Posterior cingulate gyrus (tissue), 11 donors: ENCODE results near the gene ALS2.
A peak's percentile ranks its signal among the peaks of the same experiment; 100 is the strongest.
"Not testable (repeated sequence)": the region's sequence is repeated elsewhere in the genome, so short reads cannot be mapped to it uniquely, and the experiment has no call there.

Experiments
- DNase-seq, 10 donors: peaks; one replicate each; pipeline versions ENCODE4 v3.0.0 to v3.0.0-alpha.2; 2020 to 2021; ENCODE audit warnings: mixed read lengths in 3 of 10
- intact Hi-C: fragments of 100-400 bp; cut with DNase I; formaldehyde crosslinking; loops from one replicate; pipeline ENCODE4 v1.15.1; 2023

The ALS2 gene

DNA sequence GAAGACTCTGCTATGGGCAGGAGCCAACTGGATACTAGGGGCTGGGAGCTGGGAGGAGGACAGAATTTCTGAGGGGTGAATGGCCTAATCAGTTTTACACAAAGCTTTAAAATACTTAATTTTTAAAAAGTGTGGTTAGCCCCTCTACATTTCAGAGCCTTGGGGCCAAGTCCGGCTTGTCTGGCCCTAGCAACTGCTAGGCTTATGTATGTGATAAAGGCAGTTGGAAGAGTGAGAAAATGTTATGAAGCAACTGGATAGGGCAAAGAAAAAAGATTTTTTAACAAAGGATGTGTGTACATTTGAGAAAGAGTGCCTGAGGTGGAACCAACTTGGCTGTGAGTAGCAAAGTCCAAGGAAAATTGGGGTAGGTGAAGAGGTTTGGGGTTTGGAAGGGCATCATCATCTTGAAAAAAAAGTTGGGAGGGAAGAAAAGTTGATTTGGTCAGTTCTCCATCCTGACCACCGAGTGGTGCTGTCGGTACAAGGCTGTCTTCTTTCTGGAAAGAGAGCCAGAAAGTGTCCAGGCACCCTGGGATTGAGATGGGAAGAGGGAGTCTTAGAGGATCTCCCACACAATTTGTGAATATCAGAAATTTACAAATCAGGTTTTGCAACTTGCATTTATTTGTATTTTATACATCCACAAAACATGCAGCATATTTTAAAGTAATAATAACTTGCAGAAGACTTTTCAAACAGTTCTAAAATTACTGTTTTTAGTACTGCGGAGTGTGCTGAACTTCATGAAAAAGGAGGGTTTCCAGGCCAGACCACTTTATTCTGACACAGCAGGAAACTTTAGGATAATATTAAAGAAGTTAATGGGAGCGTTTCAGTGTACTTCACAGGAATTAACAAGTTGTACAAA is 15.1 kb upstream of the ALS2 start:
- intact Hi-C loops, result loop anchor here (2.0 kb wide), 1 partner anchor 383 kb away; no protein-coding TSS in a partner anchor
- peak in 4 of 10 donors; percentile 19 to 76 (median 28) for DNase-seq

DNA sequence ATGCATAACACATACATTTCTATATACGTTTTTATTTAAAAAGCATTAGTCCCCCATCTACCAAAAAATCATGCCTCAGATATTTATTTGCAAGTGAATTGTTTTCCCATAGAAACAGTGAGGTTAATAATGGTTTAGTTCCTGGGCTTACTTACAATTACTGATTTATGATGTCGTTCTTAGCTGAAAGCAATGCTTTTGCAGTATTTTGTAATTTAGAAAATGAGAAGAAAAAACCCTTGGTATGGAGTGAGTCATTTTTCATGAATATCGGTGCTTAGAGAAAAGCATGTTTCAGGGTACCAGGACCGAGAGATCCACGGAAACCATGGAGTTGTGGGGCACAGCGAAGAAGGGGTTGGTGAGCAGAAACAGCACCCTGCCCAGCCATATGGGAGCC is 13.6 kb upstream of the ALS2 start:
- intact Hi-C loops, result no loop called here
- DNase-seq, result no peak

DNA sequence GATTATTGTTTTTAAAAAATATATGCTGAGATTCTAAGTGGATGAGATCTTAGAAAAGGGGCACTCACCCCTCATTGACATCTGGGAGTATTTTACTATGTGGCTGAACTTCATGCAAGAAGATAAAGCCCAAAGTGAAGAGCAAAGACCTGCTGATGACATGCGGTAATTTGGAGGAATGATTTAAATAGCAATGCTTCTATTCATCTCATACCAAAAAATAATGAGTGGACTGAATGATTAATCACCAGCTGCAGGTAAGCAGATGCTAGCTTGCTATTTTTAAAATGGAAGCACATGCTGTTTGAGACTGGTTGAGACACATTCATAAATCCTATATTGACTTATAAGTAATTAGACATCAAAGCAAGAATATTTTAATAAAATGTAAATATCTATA is 12.9 kb upstream of the ALS2 start:
- intact Hi-C loops, result no loop called here
- no peak for DNase-seq

DNA sequence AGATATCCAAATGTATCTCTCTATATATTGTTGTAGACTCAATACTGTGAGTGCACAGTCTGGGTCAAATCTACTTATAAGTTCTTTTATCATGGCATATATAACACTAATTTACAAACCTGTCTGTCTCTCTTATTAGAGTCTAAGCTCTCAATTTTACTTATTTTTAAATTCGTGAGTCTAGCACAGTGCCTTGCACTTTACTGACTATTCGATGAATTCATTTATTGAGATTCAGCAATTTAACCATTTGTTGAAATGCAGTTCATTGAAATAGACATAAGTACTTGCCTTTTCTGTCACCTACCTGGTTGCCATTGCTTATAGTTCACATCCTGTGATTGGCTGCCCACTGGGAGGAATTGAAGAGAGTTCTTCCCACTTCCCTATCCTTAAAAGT is 10.3 kb upstream of the ALS2 start:
- DNase-seq, result no peak
- intact Hi-C loops, result no loop called here

DNA sequence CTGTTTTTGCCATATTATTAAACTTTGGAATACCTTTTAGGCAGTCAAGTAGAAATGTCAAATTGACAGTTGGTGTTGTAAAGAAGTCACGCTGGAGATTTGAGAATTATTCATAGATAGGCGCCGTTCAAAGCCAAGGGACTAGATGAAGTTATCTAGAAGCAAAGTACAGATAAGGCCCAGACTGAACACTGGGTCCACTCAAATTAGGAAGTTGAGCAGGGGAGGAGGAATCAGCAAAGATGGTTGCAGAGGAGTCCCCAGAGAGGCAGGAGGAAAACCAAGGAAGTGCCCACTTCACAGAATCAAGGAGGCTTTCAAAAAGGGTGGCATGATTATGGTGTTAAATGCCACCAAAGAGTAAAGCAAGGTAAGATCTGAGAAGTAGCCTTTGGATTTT is 9.6 kb upstream of the ALS2 start:
- DNase-seq, result no peak
- intact Hi-C loops, result no loop called here

DNA sequence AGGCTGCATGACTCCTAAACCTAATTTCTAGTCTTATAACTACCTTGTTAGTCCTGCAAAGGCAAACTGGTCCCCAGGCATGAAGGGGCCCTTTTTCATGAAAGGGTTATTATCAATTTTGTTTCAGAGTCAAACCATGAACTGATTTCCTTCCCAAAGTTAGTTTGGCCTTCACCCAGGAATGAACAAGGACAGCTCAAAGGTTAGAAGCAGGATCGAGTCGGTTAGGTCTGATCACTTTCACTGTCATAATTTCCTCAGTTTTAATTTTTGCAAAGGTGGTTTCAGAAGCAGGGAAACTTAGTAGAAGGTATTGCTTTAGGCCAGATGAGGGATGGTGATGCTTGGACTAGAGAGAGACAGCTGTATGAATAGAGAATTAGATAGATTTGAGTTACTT is 8.7 kb upstream of the ALS2 start:
- intact Hi-C loops, result no loop called here

DNA sequence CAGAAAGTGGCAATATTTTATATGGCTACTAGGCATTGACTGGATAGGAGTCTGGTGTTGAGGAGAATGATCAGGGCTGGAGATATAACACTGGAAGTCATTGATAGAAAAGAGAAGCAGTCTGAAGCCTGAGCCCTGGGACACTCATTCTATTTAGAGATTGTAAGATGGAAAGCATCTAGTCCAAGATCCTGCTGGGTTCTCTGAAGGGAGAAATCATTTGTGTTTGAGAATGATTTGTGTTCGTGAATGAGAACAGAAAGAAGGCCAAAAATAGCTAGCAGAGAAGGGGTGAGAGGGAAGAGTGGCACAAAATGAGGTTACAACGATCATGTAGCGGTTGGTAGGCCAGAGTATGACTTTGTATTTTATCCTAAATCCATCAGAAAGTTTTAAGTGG is 7.6 kb upstream of the ALS2 start:
- intact Hi-C loops, result no loop called here
- DNase-seq, result no peak

More for the DNA sequence above, 8.7 kb upstream of the ALS2 start:
- DNase-seq, result no peak

DNA sequence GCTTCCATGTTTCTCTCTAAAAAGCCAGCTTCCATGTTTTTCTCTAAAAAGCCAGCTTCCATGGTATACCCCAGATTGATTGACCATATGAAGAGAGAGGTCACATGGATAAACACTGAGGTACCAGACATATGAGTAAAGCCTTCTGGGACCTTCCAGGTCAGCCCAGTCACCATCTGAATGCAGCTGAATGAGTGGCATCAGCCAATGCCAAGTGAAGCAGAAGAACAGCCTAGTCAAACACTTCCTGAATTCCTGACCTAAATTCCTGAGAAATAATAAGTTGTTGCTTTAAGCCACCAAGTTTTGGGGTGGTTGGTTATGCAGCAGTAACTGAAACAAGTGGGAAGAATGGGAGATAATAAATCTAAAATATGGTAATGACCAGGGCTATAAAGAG is 5.7 kb upstream of the ALS2 start:
- intact Hi-C loops, result no loop called here
- DNase-seq, result no peak

DNA sequence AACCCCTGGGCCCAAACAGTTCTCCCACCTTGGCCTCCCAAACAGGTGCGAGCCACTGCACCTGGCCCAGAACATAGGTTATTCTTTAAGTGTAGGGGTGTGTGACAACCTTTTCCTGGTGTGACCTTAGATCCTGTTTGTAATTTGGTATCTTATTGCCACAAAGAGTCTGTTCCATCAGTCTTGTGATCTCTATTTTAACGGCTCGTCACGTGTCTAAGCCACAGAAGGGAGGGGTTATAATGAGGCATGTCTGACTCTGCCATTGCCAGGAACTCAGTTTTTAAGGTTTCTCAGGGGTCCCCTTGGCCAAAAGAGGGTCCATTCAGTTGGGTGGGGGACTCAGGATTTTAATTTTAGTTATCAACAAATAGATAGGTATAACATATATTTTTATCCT is 4.4 kb upstream of the ALS2 start:
- no peak for DNase-seq
- intact Hi-C loops, result no loop called here

DNA sequence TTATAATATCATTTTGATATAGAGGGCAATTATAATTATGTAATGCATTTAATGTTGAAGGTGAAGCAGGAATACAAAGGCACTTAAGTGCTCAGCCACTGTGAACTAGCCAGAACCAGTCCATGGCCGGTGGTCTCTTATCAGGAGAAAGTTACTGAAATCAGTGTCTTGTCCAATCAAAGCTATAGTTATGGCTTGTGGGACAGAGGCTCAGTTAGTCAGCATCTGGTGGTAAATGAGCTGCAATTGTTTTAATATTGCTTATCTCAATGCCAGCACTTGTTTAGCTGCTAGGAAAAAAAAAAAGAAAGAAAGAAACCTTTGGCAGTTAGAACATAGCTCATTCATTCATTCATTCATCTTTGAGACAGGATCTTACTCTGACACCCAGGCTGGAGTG is 3.8 kb upstream of the ALS2 start:
- intact Hi-C loops, result loop anchor here (5.0 kb wide), 1 partner anchor 593 kb away; the partner anchor contains the start of gene BMPR2
- DNase-seq, result no peak

DNA sequence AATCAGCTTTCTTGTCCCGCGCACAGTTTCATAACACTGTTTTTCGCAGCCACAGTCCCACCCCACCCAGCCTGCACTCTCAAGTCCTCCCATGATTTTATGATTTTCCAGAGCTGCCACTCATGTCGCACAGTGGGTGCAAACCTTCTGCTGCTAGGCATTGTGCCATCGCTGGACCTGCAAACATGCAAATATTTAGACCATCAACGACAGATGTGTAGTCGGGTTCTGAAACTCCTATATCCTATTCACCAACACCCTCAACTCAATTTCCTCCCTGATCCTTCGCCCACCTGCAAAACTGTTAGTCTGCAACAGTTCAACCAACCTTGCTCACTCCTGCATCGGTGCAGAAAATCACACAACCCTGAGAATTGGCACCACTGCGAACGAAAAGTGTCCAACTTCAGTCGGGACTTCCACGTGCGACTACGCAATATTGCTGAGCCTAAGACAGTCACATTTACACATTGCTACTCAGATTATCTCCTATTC is 871 bp upstream of the ALS2 start:
- intact Hi-C loops, result loop anchor here (5.0 kb wide), 1 partner anchor 596 kb away; the partner anchor contains the start of gene BMPR2
- DNase-seq, result peak in 6 of 10 donors; percentile 10 to 81 (median 44)

DNA sequence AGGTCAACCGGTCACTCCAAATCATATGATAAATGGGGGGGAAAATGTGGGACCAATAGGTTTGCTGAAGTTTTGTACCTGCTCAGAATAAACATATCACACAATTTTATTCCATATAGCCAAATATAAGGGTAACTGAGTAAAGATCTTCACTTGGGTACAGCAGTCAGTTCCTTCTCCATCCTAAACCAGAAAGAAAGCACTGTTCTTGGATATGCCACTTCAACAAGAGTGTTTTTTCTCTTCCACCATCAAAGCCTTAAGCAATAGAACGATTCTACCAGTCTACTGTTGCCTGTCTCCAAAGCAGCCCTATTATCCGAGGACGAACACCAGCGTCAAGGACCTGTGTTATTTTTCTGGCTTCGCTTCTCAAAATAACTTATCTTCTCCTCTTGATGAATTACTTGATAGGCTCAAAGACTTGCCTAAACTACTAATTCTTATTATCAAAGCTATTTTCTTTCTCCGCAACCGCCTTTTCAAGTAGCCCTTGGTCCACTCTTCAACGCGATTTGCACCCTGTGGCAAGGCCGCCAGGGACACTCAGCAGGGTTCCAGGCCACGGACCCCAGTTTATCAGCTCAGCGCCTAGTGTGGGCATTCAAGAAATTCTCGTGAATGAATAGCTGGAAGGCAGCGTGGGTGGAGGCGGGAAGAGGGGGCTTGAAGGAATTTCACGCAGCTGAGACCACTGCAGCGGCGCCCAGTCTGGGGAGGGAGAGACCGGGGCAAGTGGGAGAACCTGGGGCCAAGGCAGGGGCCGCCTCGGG is 646 bp downstream of the ALS2 start:
- DNase-seq, result peak in 3 of 10 donors; percentile 14 to 70 (median 16)
- intact Hi-C loops, result loop anchor here (5.0 kb wide), 1 partner anchor 597 kb away; the partner anchor contains the start of gene BMPR2

DNA sequence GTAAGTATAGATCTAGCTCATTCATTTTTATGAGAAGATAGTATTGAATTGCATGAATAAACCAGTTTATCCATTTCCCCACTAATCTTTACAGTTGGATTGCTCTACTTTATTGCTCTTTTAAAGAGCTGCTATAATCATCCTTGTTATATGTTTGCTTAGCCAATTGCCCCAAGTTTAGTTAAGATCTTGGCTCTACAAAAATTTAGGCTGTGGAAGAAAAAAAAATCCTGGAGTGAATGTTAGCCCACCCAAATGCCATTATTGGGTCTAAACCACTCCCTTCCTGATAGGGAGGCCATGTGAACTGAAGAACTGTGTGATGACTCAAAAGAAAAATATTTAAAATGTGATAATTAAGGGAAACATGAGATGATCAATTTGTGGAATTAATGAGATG is 2.9 kb downstream of the ALS2 start:
- no peak for DNase-seq
- intact Hi-C loops, result no loop called here

DNA sequence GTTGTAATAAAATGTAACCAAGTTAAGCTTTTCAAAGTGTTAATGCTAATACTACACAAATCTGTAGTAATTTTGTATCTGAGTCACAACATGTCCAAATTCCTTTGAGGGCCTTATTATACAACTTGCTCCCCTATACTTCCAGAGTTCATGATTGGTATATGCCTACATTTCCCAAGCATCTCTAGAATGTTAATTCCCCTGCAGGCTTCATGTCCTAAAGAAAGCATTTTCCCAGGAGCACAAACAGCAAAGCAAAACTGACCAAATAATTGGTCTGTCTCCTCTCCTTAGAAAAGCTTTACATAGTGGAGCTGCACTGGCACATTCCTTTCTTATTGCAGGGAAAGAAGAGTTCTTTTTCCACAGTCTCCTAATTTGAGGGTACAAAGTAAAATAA is 3.7 kb downstream of the ALS2 start:
- DNase-seq, result no peak
- intact Hi-C loops, result no loop called here

DNA sequence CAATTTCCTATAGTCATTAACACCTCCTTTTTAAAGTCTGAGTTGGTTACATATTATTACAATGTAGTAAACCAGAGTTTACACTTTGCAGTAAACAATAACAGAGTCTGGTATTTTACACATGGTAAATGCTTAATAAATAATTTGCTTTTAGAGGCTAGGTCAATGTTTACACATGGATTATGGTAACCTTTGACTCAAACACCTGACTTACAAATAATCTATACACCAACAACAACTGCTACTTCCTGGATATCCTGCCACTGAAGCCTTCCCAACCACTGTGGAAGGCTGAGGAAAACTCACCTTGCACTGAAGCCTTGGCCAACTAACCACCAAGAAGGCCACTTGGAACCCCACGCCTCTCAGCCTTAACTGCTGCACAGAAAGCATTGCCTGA is 5.4 kb downstream of the ALS2 start:
- intact Hi-C loops, result no loop called here
- DNase-seq, result no peak

DNA sequence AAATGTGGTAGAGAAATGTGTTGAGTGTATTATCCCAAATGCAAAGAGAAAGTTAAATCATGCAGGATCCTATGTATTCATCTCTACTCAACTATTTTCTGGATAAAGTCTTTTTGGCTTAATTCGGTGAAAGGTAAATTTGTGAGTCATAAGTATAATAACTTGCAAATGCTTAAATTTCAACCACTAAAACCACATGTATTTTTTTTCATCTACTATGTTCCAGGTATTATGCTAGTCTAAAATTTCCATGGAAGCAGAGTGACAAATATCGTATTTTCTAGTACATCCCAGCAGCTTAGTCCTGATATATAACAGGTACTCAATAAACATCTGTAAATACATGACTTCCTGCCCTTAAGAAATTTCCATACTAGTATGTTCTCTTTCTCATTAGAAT is 6.2 kb downstream of the ALS2 start:
- intact Hi-C loops, result no loop called here
- no peak for DNase-seq

DNA sequence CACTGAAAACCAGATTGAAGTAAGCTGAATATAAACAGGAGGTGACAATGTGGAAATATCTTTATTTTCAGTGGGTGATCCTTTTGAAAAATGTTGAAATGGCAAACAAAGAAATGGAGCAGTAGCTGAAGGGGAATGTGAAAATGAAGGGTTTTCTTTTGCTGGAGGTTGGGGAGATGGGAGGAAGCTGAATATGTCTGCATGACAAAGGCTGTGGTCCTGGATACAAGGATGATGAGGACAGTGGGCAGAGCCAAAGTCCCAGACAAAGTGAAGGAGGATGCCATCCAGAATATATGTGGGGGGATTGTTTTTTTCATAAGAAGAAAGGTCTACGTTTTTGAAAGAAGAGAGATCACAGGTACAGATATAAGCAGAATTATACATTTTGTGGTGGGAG is 6.7 kb downstream of the ALS2 start:
- intact Hi-C loops, result no loop called here
- DNase-seq, result no peak

DNA sequence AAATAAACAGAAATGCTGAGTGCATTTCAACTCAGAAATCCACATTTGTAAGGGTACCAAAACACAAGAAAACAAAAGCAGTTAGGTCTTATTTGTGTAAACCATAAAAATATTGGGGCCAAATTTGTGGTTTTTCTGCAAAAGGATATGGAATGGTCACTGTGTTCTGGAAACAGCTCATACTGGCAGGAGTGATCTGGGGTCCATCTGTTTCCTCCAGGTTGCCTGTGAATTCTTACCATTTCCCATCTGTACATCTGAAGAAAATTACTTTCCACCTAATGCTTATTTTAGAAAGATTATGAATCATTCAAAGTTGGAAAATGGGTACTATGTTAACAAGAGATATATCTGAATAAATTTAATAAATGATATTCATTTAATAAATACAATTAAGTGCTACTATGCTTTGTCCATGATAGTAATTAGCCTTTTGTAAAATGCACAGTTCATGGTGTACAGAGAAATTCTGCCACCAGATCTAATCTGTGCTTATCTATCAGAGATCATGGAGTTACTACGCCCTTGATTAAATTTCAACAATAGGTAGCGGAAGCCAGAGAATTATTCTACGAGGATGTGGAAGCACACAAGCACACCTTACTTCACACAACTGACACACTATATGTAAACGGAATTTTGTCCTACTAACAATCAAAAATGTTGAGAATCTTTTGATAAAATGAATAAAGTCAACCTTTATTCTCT is 10.9 kb downstream of the ALS2 start:
- DNase-seq, result no peak
- intact Hi-C loops, result no loop called here

DNA sequence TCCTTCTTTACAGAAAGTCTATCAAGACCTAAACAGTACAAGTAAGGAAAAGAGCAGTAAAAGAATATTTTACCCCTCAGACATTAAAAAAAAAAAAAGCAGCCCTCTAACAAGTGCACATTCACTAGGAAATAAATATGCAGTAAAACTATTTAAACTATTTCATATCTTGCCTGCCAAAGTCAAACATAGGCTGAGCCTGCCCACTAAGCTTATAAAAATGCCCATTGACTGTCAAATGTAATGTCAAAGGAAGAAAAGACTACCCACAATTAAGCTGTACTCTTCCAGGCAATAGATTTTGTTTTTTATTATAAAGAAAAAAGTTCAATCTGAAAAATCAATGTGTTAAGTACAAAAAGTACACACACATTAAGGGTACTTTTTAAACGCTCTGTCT is 11.8 kb downstream of the ALS2 start:
- intact Hi-C loops, result no loop called here
- DNase-seq, result no peak

DNA sequence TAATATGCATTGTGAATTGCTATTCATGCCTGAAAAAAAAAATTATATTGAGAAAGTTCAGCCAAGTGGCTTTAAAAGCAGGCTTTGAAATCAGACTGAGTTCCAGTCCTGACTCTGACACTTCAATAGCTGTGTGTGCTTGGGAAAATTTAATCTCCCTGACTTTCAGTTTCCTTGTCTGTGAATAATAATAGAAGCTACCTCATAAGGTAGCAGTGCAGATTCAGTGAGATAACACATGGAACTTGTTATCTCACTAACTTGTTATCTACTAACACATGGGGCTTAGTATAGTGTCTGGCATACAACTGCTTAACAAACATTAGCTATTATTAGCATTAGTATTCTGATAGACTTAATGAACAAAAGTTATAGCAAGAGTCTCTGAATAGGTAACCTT is 14.9 kb downstream of the ALS2 start:
- no peak for DNase-seq
- intact Hi-C loops, result no loop called here

DNA sequence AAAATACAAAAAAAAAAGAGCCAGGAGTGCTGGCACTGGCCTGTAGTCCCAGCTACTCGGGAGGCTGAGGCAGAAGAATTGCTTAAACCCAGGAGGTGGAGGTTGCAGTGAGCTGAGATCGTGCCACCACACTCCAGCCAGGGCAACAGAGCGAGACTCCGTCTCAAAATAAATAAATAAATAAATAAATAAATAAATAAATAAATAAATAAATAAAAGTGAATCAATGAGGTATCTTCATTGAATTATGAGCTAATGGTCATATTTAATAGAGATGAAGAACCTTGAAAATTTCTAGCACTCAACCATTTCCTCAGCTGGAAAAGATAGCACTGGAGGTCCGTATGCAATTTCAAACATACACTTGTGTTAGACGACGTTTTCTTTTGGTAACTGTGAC is 16.3 kb downstream of the ALS2 start:
- intact Hi-C loops, DNase-seq: not testable (repeated sequence)
